Measurements from ENCODE around the gene MEA1.

MEA1 gene

GRCh38 chr6:43024436-43024835, 10.7 kb upstream of the MEA1 start:
- Histone ChIP-seq H3K27ac (ENCODE audit: extremely low read depth, low read depth, low read length) (no peak overlapping the region), H3K36me3 (ENCODE audit: control insufficient read depth in 2 of 2, insufficient read depth in 1 of 2, low read length in 2 of 2) (peaks cover 71 to 79% of the 10 kb centered on the region in 2 experiments), H3K9me3 (ENCODE audit: control insufficient read depth, insufficient read depth, low read depth, low read length) (no peaks in the 10 kb centered on the region), H3K4me1 (ENCODE audit: control insufficient read depth, insufficient read depth, low read length) (peaks cover 9% of the 10 kb centered on the region), H3K4me3 (ENCODE audit: low read depth, low read length) (no peak overlapping the region)
- TF ChIP-seq ZNF837 (tag by site-specific recombination; IDR thresholded peaks at IDR 0.05) (0 out of 2 replicates have a peak, but pooled peaks have one; percentile 3), ZNF768 (tag by site-specific recombination; IDR thresholded peaks at IDR 0.05) (no peak)
- CTCF ChIA-PET = interaction anchor here (0.6 to 0.7 kb wide), 2 partner anchors 10 to 119 kb away, joined by 3 read pairs; no protein-coding TSS in a partner anchor
- POLR2A ChIA-PET = interaction anchor here (0.9 to 9.2 kb wide), 5 partner anchors 10 to 119 kb away, joined by 3 to 66 read pairs (median 13); partner anchors contain the start of genes CUL7, KLC4, KLHDC3 and MEA1

GRCh38 chr6:43021270-43022047, 7.7 kb upstream of the MEA1 start, which contains the start of gene RRP36:
RRP36 (plus strand) TSS chr6:43021623; CDS start chr6:43021655, 32 bp downstream.
- Histone ChIP-seq H3K4me1 (ENCODE audit: control insufficient read depth, insufficient read depth, low read length) (peaks cover 9% of the 10 kb centered on the region), H3K9me3 (ENCODE audit: control insufficient read depth, insufficient read depth, low read depth, low read length) (no peaks in the 10 kb centered on the region), H3K36me3 (ENCODE audit: control insufficient read depth in 2 of 2, insufficient read depth in 1 of 2, low read length in 2 of 2) (peaks cover 58 to 79% of the 10 kb centered on the region in 2 experiments), H3K27ac (ENCODE audit: extremely low read depth, low read depth, low read length) (peak within 1 kb of the TSS; percentile 86), H3K4me3 (ENCODE audit: low read depth, low read length) (peak within 1 kb of the TSS; percentile 91)
- ChIA-PET POLR2A (interaction anchor here (0.5 to 9.2 kb wide), 23 partner anchors 8 to 1048 kb away, joined by 3 to 66 read pairs (median 5); partner anchors contain the start of genes CNPY3, CUL7, GNMT and KLC4), CTCF (interaction anchor here (0.8 to 2.3 kb wide), 9 partner anchors 11 to 122 kb away, joined by 3 to 11 read pairs (median 4); no protein-coding TSS in a partner anchor)
- no peak for TF ChIP-seq ZBTB1 (tag by site-specific recombination; IDR thresholded peaks at IDR 0.05)
- no peak for TF ChIP-seq ZNF785 (tag by site-specific recombination; IDR thresholded peaks at IDR 0.05)
- no peak for TF ChIP-seq ZNF449 (tag by site-specific recombination; IDR thresholded peaks at IDR 0.05)
- TF ChIP-seq ZNF138 (tag by site-specific recombination; IDR thresholded peaks at IDR 0.05; ENCODE audit: borderline replicate concordance) = no peak
- TF ChIP-seq ZNF184 (tag by site-specific recombination; IDR thresholded peaks at IDR 0.05) = no peak
- no peak for TF ChIP-seq ZNF114 (tag by site-specific recombination; IDR thresholded peaks at IDR 0.05)
- TF ChIP-seq PRDM2 (tag by site-specific recombination; IDR thresholded peaks at IDR 0.05; ENCODE audit: borderline replicate concordance) = no peak
- no peak for TF ChIP-seq ZBTB17 (tag by site-specific recombination; IDR thresholded peaks at IDR 0.05)
- TF ChIP-seq ZNF548 (tag by site-specific recombination; IDR thresholded peaks at IDR 0.05) = no peak
- TF ChIP-seq OSR2 (tag by site-specific recombination; IDR thresholded peaks at IDR 0.05) = peak; percentile 24; the same call in 1 of the 2 replicates
- TF ChIP-seq ZNF580 (tag by site-specific recombination; IDR thresholded peaks at IDR 0.05) = no peak
- no peak for TF ChIP-seq HIC1 (tag by site-specific recombination; IDR thresholded peaks at IDR 0.05)
- TF ChIP-seq ZBTB11 (tag by site-specific recombination; conservative IDR thresholded peaks at IDR 0.05; ENCODE audit: low read depth) = peak; percentile 46
- TF ChIP-seq ZSCAN5A (tag by site-specific recombination; IDR thresholded peaks at IDR 0.05) = no peak
- TF ChIP-seq KLF1 (tag by site-specific recombination; IDR thresholded peaks at IDR 0.05) = no peak
